Stimulated activated CD8-positive, alpha-beta memory T cell treated with anti-CD3 and anti-CD28 coated beads, Interleukin-15, amount 100 ng/mL, for 24 hours (primary cell): ENCODE data around the gene INAFM1.
"Not testable (repeated sequence)": the region's sequence is repeated elsewhere in the genome, so short reads cannot be mapped to it uniquely, and the experiment has no call there.

ENCODE experiments used
- DNase-seq: peaks from one replicate; pipeline ENCODE4 v3.0.0-alpha.2; 2020; ENCODE audit warnings: low read depth

INAFM1 gene

GRCh38 chr19:47240996-47241918 is 33.4 kb upstream of the INAFM1 start:
- peak; percentile 63 for DNase-seq

GRCh38 chr19:47241919-47242577 is 32.6 kb upstream of the INAFM1 start:
- DNase-seq, result no peak

GRCh38 chr19:47243364-47243775 is 31.3 kb upstream of the INAFM1 start:
- no peak for DNase-seq

GRCh38 chr19:47243776-47244547 is 30.7 kb upstream of the INAFM1 start:
- DNase-seq, result peak; percentile 88

GRCh38 chr19:47247308-47247990 is 27.2 kb upstream of the INAFM1 start:
- DNase-seq, result peak; percentile 70

- DNase-seq, result not testable (repeated sequence)
Observed at GRCh38 chr19:47253016-47253415, 21.7 kb upstream of the INAFM1 start.

GRCh38 chr19:47253467-47253881 is 21.2 kb upstream of the INAFM1 start:
- no peak for DNase-seq

GRCh38 chr19:47253970-47254369 is 20.7 kb upstream of the INAFM1 start:
- DNase-seq, result no peak

GRCh38 chr19:47255879-47256692 is 18.6 kb upstream of the INAFM1 start, which contains the start of gene CCDC9:
Gene CCDC9, plus strand, starts transcription at chr19:47256525. Its CDS starts 1,876 bp downstream, at chr19:47258401.
- peak; percentile 85 for DNase-seq

- peak; percentile 99 for DNase-seq
Observed at GRCh38 chr19:47256693-47257410, 17.8 kb upstream of the INAFM1 start.

GRCh38 chr19:47257411-47258169 is 17.1 kb upstream of the INAFM1 start:
- DNase-seq, result no peak

GRCh38 chr19:47258434-47258833 is 16.3 kb upstream of the INAFM1 start:
- DNase-seq, result no peak

GRCh38 chr19:47258895-47259555 is 15.7 kb upstream of the INAFM1 start:
- no peak for DNase-seq

- no peak for DNase-seq
Observed at GRCh38 chr19:47260476-47260875, 14.2 kb upstream of the INAFM1 start.

GRCh38 chr19:47261946-47262793 is 12.5 kb upstream of the INAFM1 start:
- not testable (repeated sequence) for DNase-seq

- DNase-seq, result no peak
Observed at GRCh38 chr19:47264629-47265028, 10.1 kb upstream of the INAFM1 start.

GRCh38 chr19:47266401-47266941 is 8.2 kb upstream of the INAFM1 start:
- DNase-seq, result no peak

- DNase-seq, result no peak
Observed at GRCh38 chr19:47267350-47267759, 7.3 kb upstream of the INAFM1 start.
